Heart right ventricle (tissue), 16 donors: ENCODE results near the gene LRRN3. TPM values are rescaled to one million over a fixed set of nuclear protein-coding genes. Genes with fewer than 3 reads are reported as not detected.

Experiments
- ATAC-seq, 8 donors: fragments of 200-7000 bp; cut with Tn5 transposase; one replicate each; pipeline ENCODE4 v1.9.1; 2020; ENCODE audit warnings: mild to moderate bottlenecking in 8 of 8, moderate library complexity in 8 of 8, moderate number of reproducible peaks in 1 of 8
- DNase-seq, 2 donors: peaks; one replicate each; pipeline ENCODE4 v3.0.0-alpha.2; 2020
- H3K27ac ChIP-seq, 10 donors: fragments of 200-600 bp; sonication (generic) in 2 of 10; one replicate each; pipeline versions ENCODE4 v1.5.0 to v1.8.0; 2020 to 2022; ENCODE audit warnings: mild to moderate bottlenecking in 3 of 10
- H3K27me3 ChIP-seq, 7 donors: fragments of 200-600 bp; one replicate each; pipeline ENCODE4 v1.8.0; 2021 to 2022; ENCODE audit warnings: mild to moderate bottlenecking in 2 of 7
- H3K36me3 ChIP-seq, 9 donors: fragments of 200-600 bp; sonication (generic) in 1 of 9; one replicate each; pipeline versions ENCODE4 v1.5.0 to v1.8.0; 2020 to 2022; ENCODE audit warnings: mild to moderate bottlenecking in 2 of 9
- H3K4me1 ChIP-seq, 9 donors: fragments of 200-600 bp; sonication (generic) in 1 of 9; one replicate each; pipeline versions ENCODE4 v1.5.0 to v1.8.0; 2020 to 2022; ENCODE audit warnings: mild to moderate bottlenecking in 4 of 9
- H3K4me3 ChIP-seq, 10 donors: fragments of 200-600 bp; sonication (generic) in 2 of 10; one replicate each; pipeline versions ENCODE4 v1.5.0 to v1.8.0; 2020 to 2022; ENCODE audit warnings: mild to moderate bottlenecking in 7 of 10, moderate library complexity in 2 of 10
- H3K9me3 ChIP-seq, 11 donors: fragments of 200-600 bp in 10 of 11; sonication (generic) in 2 of 11; one replicate each; pipeline versions ENCODE4 v1.5.0 to v1.8.0; 2013 to 2022; ENCODE audit warnings: mild to moderate bottlenecking in 2 of 11, control low read depth in 1 of 11, moderate library complexity in 1 of 11
- WGBS, 2 donors: extraction: QIAGEN DNeasy Blood & Tissue Kit; methylation state at CpG; one replicate each; pipeline ENCODE4 v1.1.7; 2013; ENCODE audit warnings: inconsistent platforms in 1 of 2; 5-methylcytosine and 5-hydroxymethylcytosine counted together
- intact Hi-C, 10 donors: fragments of 100-400 bp; cut with DNase I; formaldehyde crosslinking; loops; one replicate each; pipeline versions ENCODE4 v1.11.1 to v1.14.2; 2022
- polyA plus RNA-seq, 2 donors: library from polyadenylated mRNA; stranded (reverse); fragments of 200-250 nt; gene quantifications; one replicate each; pipeline ENCODE4 v1.2.3, GENCODE V29; 2013
- total RNA-seq, 10 donors: library from RNA; stranded (reverse); fragmentation: NEBNext Ultra II Directional in 3 of 10; extraction: Animal tissue kit (Norgen Biotek cat#: 25700) in 3 of 10; gene quantifications; one replicate each; pipeline versions ENCODE4 v1.2.1 to v1.2.4, GENCODE V29; 2021 to 2023
- TF ChIP-seq, protein P1 (sequence below), 9 donors: fragments of 200-600 bp; sonication (generic) in 2 of 9; IDR thresholded peaks; one replicate each; pipeline versions ENCODE4 v1.5.0 to v1.8.0; 2021 to 2022; ENCODE audit warnings: antibody characterized with exemption in 9 of 9, mild to moderate bottlenecking in 5 of 9, moderate library complexity in 1 of 9
- donor health status: Arrhythmogenic right ventricular cardiomyopathy.
- donor health status: ischemic (EF 13 %, LVEDD 7.1; RV severe dilation, severe dysfunction).
- donor health status: healthy with polysubstance abuse.
- donor health status: DM: no; HTN: yes; CAD: no.
- donor health status: DM: no; HTN: no; CAD: no.
- donor health status: ischemic (EF 25% LVEDD 6.9; RV normal size, moderate dysfunction).
- donor health status: ischemic (EF 25% LVEDD 5.7; RV mildly dilated, moderate dysfunction).
- donor health status: healthy.
- donor health status: DM: yes; HTN: yes; CAD: no.
- donor health status: Ischemic cardiomyopathy.
- donor health status: ischemic (EF 35%, LVEDD 5.7; RV mildly dilated, moderate dysfunction).
- donor health status: nonischemic (EF 11% LVEDD 7.7; RV severe dilation, severe dysfunction).
- donor health status: DM: yes; HTN: yes; CAD: no.
- donor health status: PGD.
- donor health status: ischemic (EF 29% LVEDD 5.4; RV normal size, mild dysfunction).
- donor health status: nonischemic (EF 23%, LVEDD 6.1; RV moderate dilation, normal function).

The LRRN3 gene
- total and polyA plus RNA-seq, 12 donors: 0.30 to 16.4 (median 1.8) TPM

DNA sequence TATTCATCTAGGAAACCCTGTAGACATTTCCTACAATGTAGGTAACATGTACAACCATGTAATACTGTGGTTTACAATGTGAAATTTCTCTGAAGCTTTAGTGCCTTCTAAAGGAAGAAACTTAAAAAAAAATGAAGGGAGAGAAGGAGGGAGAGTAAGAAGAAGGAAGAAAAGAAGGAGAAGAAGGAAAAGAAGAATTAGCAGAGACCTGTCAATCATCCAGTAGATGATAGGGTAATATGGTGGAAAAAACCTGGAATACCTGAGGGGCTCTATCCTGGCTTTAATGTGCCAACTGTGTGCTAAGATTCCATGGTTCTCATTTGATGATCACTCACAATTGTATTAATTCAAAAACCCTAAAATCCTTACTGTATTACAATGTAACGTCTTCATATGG is 2.6 kb upstream of the LRRN3 start:
- Histone ChIP-seq H3K27me3 (no peaks in the 10 kb centered on the region), H3K9me3 (no peaks in the 10 kb centered on the region), H3K4me3 (no peak overlapping the region), H3K27ac (no peak overlapping the region), H3K36me3 (no peaks in the 10 kb centered on the region), H3K4me1 (peaks cover 0 to 30% (median 13%) of the 10 kb centered on the region in 9 donors)
- ATAC-seq (no peak), DNase-seq (no peak)
- WGBS, 2 donors: 93 to 95% methylated on average over 1 of the region's 1 CpG
- TF ChIP-seq, protein P1, sequence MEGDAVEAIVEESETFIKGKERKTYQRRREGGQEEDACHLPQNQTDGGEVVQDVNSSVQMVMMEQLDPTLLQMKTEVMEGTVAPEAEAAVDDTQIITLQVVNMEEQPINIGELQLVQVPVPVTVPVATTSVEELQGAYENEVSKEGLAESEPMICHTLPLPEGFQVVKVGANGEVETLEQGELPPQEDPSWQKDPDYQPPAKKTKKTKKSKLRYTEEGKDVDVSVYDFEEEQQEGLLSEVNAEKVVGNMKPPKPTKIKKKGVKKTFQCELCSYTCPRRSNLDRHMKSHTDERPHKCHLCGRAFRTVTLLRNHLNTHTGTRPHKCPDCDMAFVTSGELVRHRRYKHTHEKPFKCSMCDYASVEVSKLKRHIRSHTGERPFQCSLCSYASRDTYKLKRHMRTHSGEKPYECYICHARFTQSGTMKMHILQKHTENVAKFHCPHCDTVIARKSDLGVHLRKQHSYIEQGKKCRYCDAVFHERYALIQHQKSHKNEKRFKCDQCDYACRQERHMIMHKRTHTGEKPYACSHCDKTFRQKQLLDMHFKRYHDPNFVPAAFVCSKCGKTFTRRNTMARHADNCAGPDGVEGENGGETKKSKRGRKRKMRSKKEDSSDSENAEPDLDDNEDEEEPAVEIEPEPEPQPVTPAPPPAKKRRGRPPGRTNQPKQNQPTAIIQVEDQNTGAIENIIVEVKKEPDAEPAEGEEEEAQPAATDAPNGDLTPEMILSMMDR (IDR thresholded peaks at IDR 0.05): no peak
- intact Hi-C loops: loop anchor here in 1 of 10 donors (2.0 kb wide), 1 partner anchor 398 kb away; no protein-coding TSS in a partner anchor

DNA sequence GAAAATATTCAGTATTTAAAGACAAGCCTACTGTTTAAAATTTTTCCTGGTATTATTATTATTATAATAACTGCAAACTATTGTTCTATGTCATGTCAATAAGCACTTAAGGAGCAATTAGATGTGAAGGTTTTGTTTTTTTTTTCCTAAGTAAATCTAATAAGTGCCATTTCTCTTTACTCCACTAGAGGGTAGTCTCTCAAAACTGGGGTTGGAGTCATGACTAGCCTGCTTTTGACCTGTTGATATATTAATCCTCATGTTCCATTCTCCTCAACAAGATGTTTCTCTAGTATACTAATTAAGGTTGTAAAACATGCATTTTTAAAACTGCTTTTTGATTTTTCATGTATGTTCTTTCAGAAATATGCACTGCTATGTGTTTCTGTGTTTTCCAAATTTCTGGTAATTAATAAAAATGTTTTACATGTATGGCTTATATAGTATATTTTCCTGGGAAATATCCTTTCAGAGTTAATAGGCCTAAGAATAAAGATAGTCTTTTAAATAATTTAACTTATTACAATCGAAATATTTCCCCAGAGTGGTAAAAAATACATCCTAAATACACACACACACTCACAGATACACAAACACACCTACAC is 1.0 kb upstream of the LRRN3 start:
- intact Hi-C loops: loop anchor here (2.0 to 10.0 kb wide), 14 partner anchors 55 to 1245 kb away; partner anchors contain the start of gene IMMP2L (in 1 of the 10)
- WGBS, 2 donors: 28 to 30% methylated on average over 1 of the region's 1 CpG

DNA sequence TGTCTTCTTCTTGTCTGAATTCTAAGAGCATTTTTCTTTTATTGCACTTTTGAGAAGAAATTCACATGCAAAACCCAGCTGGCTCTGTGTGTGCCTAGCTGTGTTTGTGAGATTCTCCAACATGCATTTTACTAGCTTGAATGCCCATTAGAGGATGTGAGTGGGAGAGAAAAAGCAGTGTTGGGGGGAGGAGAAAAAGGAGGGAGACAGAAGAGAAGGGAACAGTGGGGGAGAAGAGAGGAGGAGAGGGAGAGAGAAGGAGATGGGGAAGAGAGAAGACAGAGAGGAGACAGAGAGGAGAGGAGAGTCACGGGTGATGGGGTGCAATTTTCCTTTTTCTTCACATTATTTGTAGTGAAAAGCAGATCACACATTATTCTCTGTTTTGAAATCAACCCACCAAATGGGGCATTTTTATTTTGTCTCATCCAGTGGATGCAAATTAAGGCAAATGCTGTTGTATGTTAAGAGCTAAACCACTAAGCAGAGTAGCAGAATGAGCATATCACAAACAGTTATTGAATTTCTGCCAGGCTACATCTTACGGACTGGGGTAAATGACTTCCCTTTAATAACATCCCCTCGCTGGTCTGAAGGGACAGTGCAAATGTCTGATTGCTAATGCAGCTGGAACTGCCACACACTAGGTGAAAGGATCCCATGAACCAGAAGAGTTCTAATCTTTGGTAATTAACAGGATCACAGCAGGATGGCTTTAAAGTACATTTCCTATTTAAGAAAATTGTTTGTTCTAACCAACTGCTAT is 849 bp downstream of the LRRN3 start:
- Histone ChIP-seq H3K9me3 (no peaks in the 10 kb centered on the region), H3K4me1 (peaks cover 0 to 31% (median 13%) of the 10 kb centered on the region in 9 donors), H3K4me3 (peak overlapping the region; percentile 11 to 59 (median 50)), H3K36me3 (no peaks in the 10 kb centered on the region), H3K27me3 (no peaks in the 10 kb centered on the region), H3K27ac (peak overlapping the region in 2 of 10 donors; percentile 13)
- intact Hi-C loops: loop anchor here (2.0 to 10.0 kb wide), 14 partner anchors 57 to 1247 kb away; partner anchors contain the start of gene IMMP2L (in 1 of the 10)
- DNase-seq (no peak), ATAC-seq (peak in 5 of 8 donors; percentile 36 to 52 (median 49))
- WGBS, 2 donors: 5 to 9% methylated on average over 3 of the region's 3 CpGs
- TF ChIP-seq, protein P1 (IDR thresholded peaks at IDR 0.05): no peak

More for the DNA sequence above, 1.0 kb upstream of the LRRN3 start:
- Histone ChIP-seq H3K27ac (no peak overlapping the region), H3K9me3 (no peaks in the 10 kb centered on the region), H3K4me1 (peaks cover 0 to 31% (median 13%) of the 10 kb centered on the region in 9 donors), H3K36me3 (no peaks in the 10 kb centered on the region), H3K4me3 (peak overlapping the region in 1 of 10 donors; percentile 59), H3K27me3 (no peaks in the 10 kb centered on the region)
- TF ChIP-seq, protein P1 (IDR thresholded peaks at IDR 0.05): peak; percentile 54 to 88 (median 79)
- DNase-seq (no peak), ATAC-seq (peak in 5 of 8 donors; percentile 64 to 78 (median 66))
